C4-2B (cell line): ENCODE measurements around the gene CDKN2A.

Experiments used
- H3K27ac ChIP-seq: fragments of 450-650 bp; 2 replicates; pipeline ENCODE4 v1.5.1; 2017
- CTCF ChIP-seq: fragments of 450-650 bp; conservative IDR thresholded peaks from 2 replicates; pipeline ENCODE4 v1.5.1; 2017; ENCODE audit warnings: mild to moderate bottlenecking
- ZFX ChIP-seq: fragments of 450-650 bp; IDR thresholded peaks from 2 replicates; pipeline ENCODE4 v1.6.1; 2017

CDKN2A gene

DNA sequence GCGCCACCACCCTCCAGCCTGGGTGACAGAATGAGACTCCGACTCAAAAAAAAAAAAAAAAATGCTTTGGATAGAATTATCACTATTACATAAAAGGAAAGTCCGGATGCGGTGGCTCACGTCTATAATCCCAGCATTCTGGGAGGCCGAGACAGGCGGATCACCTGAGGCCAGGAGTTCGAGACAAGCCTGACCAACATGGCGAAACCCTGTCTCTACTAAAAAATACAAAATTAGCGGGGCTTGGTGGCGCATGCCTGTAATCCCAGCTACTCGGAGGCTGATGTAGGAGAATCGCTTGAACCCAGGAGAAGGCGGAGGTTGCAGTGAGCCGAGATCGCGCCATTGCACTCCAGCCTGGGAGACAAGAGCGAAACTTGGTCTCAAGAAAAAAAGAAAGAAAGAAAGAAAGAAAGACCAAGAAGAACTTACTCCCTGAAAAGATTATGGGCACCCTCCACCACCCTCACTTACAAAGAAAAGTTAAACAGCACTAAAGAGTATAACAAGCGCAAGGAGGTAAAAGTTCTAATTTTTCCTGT, 17.8 kb downstream of the CDKN2A start:
- TF ChIP-seq CTCF: no peak
- TF ChIP-seq ZFX: no peak
- H3K27ac ChIP-seq: no peak overlapping the region

GRCh38 chr9:21974722-21975409, 19.3 kb downstream of the CDKN2A start:
- H3K27ac ChIP-seq: peak overlapping the region; percentile 42
- TF ChIP-seq CTCF (no peak), ZFX (no peak)

GRCh38 chr9:21974343-21974721, 19.9 kb downstream of the CDKN2A start:
- TF ChIP-seq CTCF (no peak), ZFX (no peak)
- H3K27ac ChIP-seq: peak overlapping the region; percentile 42

GRCh38 chr9:21972361-21972760, 21.8 kb downstream of the CDKN2A start:
- H3K27ac ChIP-seq: no peak overlapping the region
- TF ChIP-seq CTCF (no peak), ZFX (no peak)

- TF ChIP-seq ZFX (no peak), CTCF (no peak)
These were observed 23.2 kb downstream of the CDKN2A start for GRCh38 chr9:21970800-21971640.

GRCh38 chr9:21969951-21970799, 24.0 kb downstream of the CDKN2A start:
- no peak overlapping the region for H3K27ac ChIP-seq
- TF ChIP-seq ZFX (no peak), CTCF (no peak)

More at GRCh38 chr9:21970800-21971640, 23.2 kb downstream of the CDKN2A start:
- H3K27ac ChIP-seq: no peak overlapping the region
